GM21526 (cell line): ENCODE measurements around the gene SLC25A15.

ENCODE experiments used
- ATAC-seq: cut with Tn5 transposase; IDR thresholded peaks from one replicate; pipeline ENCODE4 v1.9.1; 2021; ENCODE audit warnings: moderate library complexity; ENCODE audit not compliant: unreplicated experiment, low FRiP score

Gene SLC25A15

GRCh38 chr13:40789275-40790153, at the start of gene SLC25A15:
SLC25A15 (plus strand) TSS chr13:40789611; CDS start chr13:40793227, 3,616 bp downstream.
- peak; percentile 73 for ATAC-seq

- no peak for ATAC-seq
Observed at GRCh38 chr13:40749327-40749726, 40.1 kb upstream of the SLC25A15 start.

- no peak for ATAC-seq
Observed at GRCh38 chr13:40755082-40755700, 34.2 kb upstream of the SLC25A15 start.

GRCh38 chr13:40756042-40756441, 33.4 kb upstream of the SLC25A15 start:
- ATAC-seq: no peak

- no peak for ATAC-seq
Observed at GRCh38 chr13:40758811-40759210, 30.6 kb upstream of the SLC25A15 start.

GRCh38 chr13:40762849-40763248, 26.6 kb upstream of the SLC25A15 start:
- no peak for ATAC-seq

GRCh38 chr13:40764587-40765403, 24.6 kb upstream of the SLC25A15 start:
- no peak for ATAC-seq

GRCh38 chr13:40765602-40766001, 23.8 kb upstream of the SLC25A15 start:
- no peak for ATAC-seq

GRCh38 chr13:40769970-40770369, 19.4 kb upstream of the SLC25A15 start:
- no peak for ATAC-seq

GRCh38 chr13:40770609-40770933, 18.8 kb upstream of the SLC25A15 start:
- no peak for ATAC-seq

GRCh38 chr13:40770934-40771618, 18.3 kb upstream of the SLC25A15 start, which contains the start of gene MRPS31:
MRPS31 (minus strand) TSS chr13:40771190; CDS start chr13:40771136, 54 bp downstream.
- peak; percentile 92 for ATAC-seq

- ATAC-seq: no peak
Observed at GRCh38 chr13:40772765-40773473, 16.5 kb upstream of the SLC25A15 start.

- ATAC-seq: no peak
Observed at GRCh38 chr13:40774672-40775071, 14.7 kb upstream of the SLC25A15 start.

- ATAC-seq: no peak
Observed at GRCh38 chr13:40776232-40776631, 13.2 kb upstream of the SLC25A15 start.

GRCh38 chr13:40776681-40777165, 12.7 kb upstream of the SLC25A15 start:
- peak; percentile 39 for ATAC-seq

GRCh38 chr13:40777166-40777808, 12.1 kb upstream of the SLC25A15 start:
- ATAC-seq: peak; percentile 73

GRCh38 chr13:40777809-40778175, 11.6 kb upstream of the SLC25A15 start:
- ATAC-seq: peak; percentile 5

- no peak for ATAC-seq
Observed at GRCh38 chr13:40779049-40779448, 10.4 kb upstream of the SLC25A15 start.

- no peak for ATAC-seq
Observed at GRCh38 chr13:40779796-40780285, 9.6 kb upstream of the SLC25A15 start.
